ENCODE measurements around the gene NCK2. TPM values are rescaled to one million over a fixed set of nuclear protein-coding genes. Genes with fewer than 3 reads are reported as not detected.
A peak's percentile ranks its signal among the peaks of the same experiment; 100 is the strongest.

Gene NCK2
- total RNA-seq, 1 donor from 2014 or later: 72.4 TPM

GRCh38 chr2:105872830-105873229 is 128.1 kb downstream of the NCK2 start:
- Mint-ChIP-seq H3K4me1 (ENCODE audit: low read depth) (peaks cover 74% of the 10 kb centered on the region), H3K4me3 (ENCODE audit: low read depth) (peak overlapping the region; percentile 34), H3K9me3 (no peaks in the 10 kb centered on the region), H3K36me3 (ENCODE audit: low read depth) (peaks cover 72% of the 10 kb centered on the region), H3K27ac (peak overlapping the region; percentile 91), H3K27me3 (ENCODE audit: low read depth) (no peaks in the 10 kb centered on the region)
- DNase-seq (ENCODE audit: low spot score): no peak
- intact Hi-C loops (cut with micrococcal nuclease): loop anchor here (1.0 to 5.0 kb wide), 5 partner anchors 14 to 126 kb away; no protein-coding TSS in a partner anchor

- H3K27me3 Mint-ChIP-seq (ENCODE audit: low read depth): no peaks in the 10 kb centered on the region
- peak overlapping the region; percentile 34 for H3K4me3 Mint-ChIP-seq (ENCODE audit: low read depth)
- H3K27ac Mint-ChIP-seq: peak overlapping the region; percentile 91
- no peak for DNase-seq (ENCODE audit: low spot score)
- H3K9me3 Mint-ChIP-seq: no peaks in the 10 kb centered on the region
- H3K36me3 Mint-ChIP-seq (ENCODE audit: low read depth): peaks cover 72% of the 10 kb centered on the region
- peaks cover 74% of the 10 kb centered on the region for H3K4me1 Mint-ChIP-seq (ENCODE audit: low read depth)
- intact Hi-C loops (cut with micrococcal nuclease): loop anchor here (1.0 to 5.0 kb wide), 5 partner anchors 14 to 126 kb away; no protein-coding TSS in a partner anchor
These were observed 128.6 kb downstream of the NCK2 start for GRCh38 chr2:105873281-105873680.

GRCh38 chr2:105873721-105874120 is 129.0 kb downstream of the NCK2 start:
- intact Hi-C loops (cut with micrococcal nuclease): loop anchor here (1.0 to 5.0 kb wide), 6 partner anchors 14 to 127 kb away; no protein-coding TSS in a partner anchor
- peak overlapping the region; percentile 34 for H3K4me3 Mint-ChIP-seq (ENCODE audit: low read depth)
- H3K4me1 Mint-ChIP-seq (ENCODE audit: low read depth): peaks cover 73% of the 10 kb centered on the region
- peaks cover 74% of the 10 kb centered on the region for H3K36me3 Mint-ChIP-seq (ENCODE audit: low read depth)
- no peaks in the 10 kb centered on the region for H3K9me3 Mint-ChIP-seq
- H3K27ac Mint-ChIP-seq: peak overlapping the region; percentile 91
- H3K27me3 Mint-ChIP-seq (ENCODE audit: low read depth): no peaks in the 10 kb centered on the region
- DNase-seq (ENCODE audit: low spot score): peak; percentile 18

- H3K9me3 Mint-ChIP-seq: no peaks in the 10 kb centered on the region
- no peak overlapping the region for H3K4me3 Mint-ChIP-seq (ENCODE audit: low read depth)
- H3K4me1 Mint-ChIP-seq (ENCODE audit: low read depth): peaks cover 76% of the 10 kb centered on the region
- no peaks in the 10 kb centered on the region for H3K27me3 Mint-ChIP-seq (ENCODE audit: low read depth)
- H3K36me3 Mint-ChIP-seq (ENCODE audit: low read depth): peaks cover 78% of the 10 kb centered on the region
- intact Hi-C loops (cut with micrococcal nuclease): loop anchor here (1.0 to 5.0 kb wide), 2 partner anchors 33 to 37 kb away; no protein-coding TSS in a partner anchor
- DNase-seq (ENCODE audit: low spot score): no peak
- peak overlapping the region; percentile 91 for H3K27ac Mint-ChIP-seq
These were observed 129.8 kb downstream of the NCK2 start for GRCh38 chr2:105874466-105874865.

GRCh38 chr2:105875241-105875640 is 130.5 kb downstream of the NCK2 start:
- H3K27me3 Mint-ChIP-seq (ENCODE audit: low read depth): no peaks in the 10 kb centered on the region
- no peaks in the 10 kb centered on the region for H3K9me3 Mint-ChIP-seq
- intact Hi-C loops (cut with micrococcal nuclease): no loop called here
- no peak for DNase-seq (ENCODE audit: low spot score)
- H3K4me3 Mint-ChIP-seq (ENCODE audit: low read depth): no peak overlapping the region
- H3K27ac Mint-ChIP-seq: peak overlapping the region; percentile 91
- H3K36me3 Mint-ChIP-seq (ENCODE audit: low read depth): peaks cover 84% of the 10 kb centered on the region
- peaks cover 83% of the 10 kb centered on the region for H3K4me1 Mint-ChIP-seq (ENCODE audit: low read depth)

GRCh38 chr2:105876191-105876590 is 131.5 kb downstream of the NCK2 start:
- no peak overlapping the region for H3K4me3 Mint-ChIP-seq (ENCODE audit: low read depth)
- intact Hi-C loops (cut with micrococcal nuclease): no loop called here
- peaks cover 86% of the 10 kb centered on the region for H3K36me3 Mint-ChIP-seq (ENCODE audit: low read depth)
- no peaks in the 10 kb centered on the region for H3K9me3 Mint-ChIP-seq
- no peak for DNase-seq (ENCODE audit: low spot score)
- peaks cover 78% of the 10 kb centered on the region for H3K4me1 Mint-ChIP-seq (ENCODE audit: low read depth)
- H3K27ac Mint-ChIP-seq: peak overlapping the region; percentile 31
- H3K27me3 Mint-ChIP-seq (ENCODE audit: low read depth): no peaks in the 10 kb centered on the region

GRCh38 chr2:105877945-105878344 is 133.2 kb downstream of the NCK2 start:
- no peak overlapping the region for H3K4me3 Mint-ChIP-seq (ENCODE audit: low read depth)
- intact Hi-C loops (cut with micrococcal nuclease): no loop called here
- H3K4me1 Mint-ChIP-seq (ENCODE audit: low read depth): peaks cover 71% of the 10 kb centered on the region
- H3K27me3 Mint-ChIP-seq (ENCODE audit: low read depth): no peaks in the 10 kb centered on the region
- peaks cover 90% of the 10 kb centered on the region for H3K36me3 Mint-ChIP-seq (ENCODE audit: low read depth)
- no peak for DNase-seq (ENCODE audit: low spot score)
- no peaks in the 10 kb centered on the region for H3K9me3 Mint-ChIP-seq
- peak overlapping the region; percentile 55 for H3K27ac Mint-ChIP-seq

GRCh38 chr2:105879106-105879802 is 134.5 kb downstream of the NCK2 start:
- intact Hi-C loops (cut with micrococcal nuclease): no loop called here
- no peak for DNase-seq (ENCODE audit: low spot score)
- H3K4me1 Mint-ChIP-seq (ENCODE audit: low read depth): peaks cover 66% of the 10 kb centered on the region
- H3K27ac Mint-ChIP-seq: no peak overlapping the region
- no peak overlapping the region for H3K4me3 Mint-ChIP-seq (ENCODE audit: low read depth)
- no peaks in the 10 kb centered on the region for H3K9me3 Mint-ChIP-seq
- peaks cover 92% of the 10 kb centered on the region for H3K36me3 Mint-ChIP-seq (ENCODE audit: low read depth)
- no peaks in the 10 kb centered on the region for H3K27me3 Mint-ChIP-seq (ENCODE audit: low read depth)

GRCh38 chr2:105879803-105880300 is 135.1 kb downstream of the NCK2 start:
- no peaks in the 10 kb centered on the region for H3K9me3 Mint-ChIP-seq
- no peak for DNase-seq (ENCODE audit: low spot score)
- no peaks in the 10 kb centered on the region for H3K27me3 Mint-ChIP-seq (ENCODE audit: low read depth)
- peaks cover 67% of the 10 kb centered on the region for H3K4me1 Mint-ChIP-seq (ENCODE audit: low read depth)
- H3K36me3 Mint-ChIP-seq (ENCODE audit: low read depth): peaks cover 95% of the 10 kb centered on the region
- intact Hi-C loops (cut with micrococcal nuclease): no loop called here
- H3K4me3 Mint-ChIP-seq (ENCODE audit: low read depth): no peak overlapping the region
- H3K27ac Mint-ChIP-seq: peak overlapping the region; percentile 72

GRCh38 chr2:105880637-105881036 is 135.9 kb downstream of the NCK2 start:
- Mint-ChIP-seq H3K9me3 (no peaks in the 10 kb centered on the region), H3K27me3 (ENCODE audit: low read depth) (no peaks in the 10 kb centered on the region), H3K27ac (peak overlapping the region; percentile 72), H3K36me3 (ENCODE audit: low read depth) (peaks cover 94% of the 10 kb centered on the region), H3K4me1 (ENCODE audit: low read depth) (peaks cover 62% of the 10 kb centered on the region), H3K4me3 (ENCODE audit: low read depth) (no peak overlapping the region)
- intact Hi-C loops (cut with micrococcal nuclease): no loop called here
- DNase-seq (ENCODE audit: low spot score): no peak

- H3K27me3 Mint-ChIP-seq (ENCODE audit: low read depth): no peaks in the 10 kb centered on the region
- H3K36me3 Mint-ChIP-seq (ENCODE audit: low read depth): peaks cover 94% of the 10 kb centered on the region
- no peak overlapping the region for H3K4me3 Mint-ChIP-seq (ENCODE audit: low read depth)
- no peaks in the 10 kb centered on the region for H3K9me3 Mint-ChIP-seq
- peaks cover 66% of the 10 kb centered on the region for H3K4me1 Mint-ChIP-seq (ENCODE audit: low read depth)
- intact Hi-C loops (cut with micrococcal nuclease): no loop called here
- no peak overlapping the region for H3K27ac Mint-ChIP-seq
- no peak for DNase-seq (ENCODE audit: low spot score)
These were observed 136.8 kb downstream of the NCK2 start for GRCh38 chr2:105881286-105882136.

GRCh38 chr2:105882341-105882740 is 137.6 kb downstream of the NCK2 start:
- H3K27ac Mint-ChIP-seq: no peak overlapping the region
- no peaks in the 10 kb centered on the region for H3K27me3 Mint-ChIP-seq (ENCODE audit: low read depth)
- peaks cover 67% of the 10 kb centered on the region for H3K4me1 Mint-ChIP-seq (ENCODE audit: low read depth)
- peaks cover 4% of the 10 kb centered on the region for H3K9me3 Mint-ChIP-seq
- no peak for DNase-seq (ENCODE audit: low spot score)
- intact Hi-C loops (cut with micrococcal nuclease): no loop called here
- H3K36me3 Mint-ChIP-seq (ENCODE audit: low read depth): peaks cover 94% of the 10 kb centered on the region
- no peak overlapping the region for H3K4me3 Mint-ChIP-seq (ENCODE audit: low read depth)
